HG03469 (cell line): ENCODE measurements around the gene NR1I3.

Experiments used
- ATAC-seq: cut with Tn5 transposase; IDR thresholded peaks from one replicate; pipeline ENCODE4 v1.9.1; 2021; ENCODE audit warnings: mild to moderate bottlenecking, moderate library complexity, moderate number of reproducible peaks; ENCODE audit not compliant: unreplicated experiment

NR1I3 gene

GRCh38 chr1:161219078-161219892 is 18.7 kb downstream of the NR1I3 start:
- ATAC-seq = no peak

GRCh38 chr1:161218301-161219077 is 19.5 kb downstream of the NR1I3 start:
- ATAC-seq = no peak

GRCh38 chr1:161217831-161218230 is 20.2 kb downstream of the NR1I3 start:
- no peak for ATAC-seq

GRCh38 chr1:161216945-161217712 is 20.9 kb downstream of the NR1I3 start:
- ATAC-seq = peak; percentile 75

- ATAC-seq = no peak
Measured at GRCh38 chr1:161215076-161215475, 22.9 kb downstream of the NR1I3 start, which contains the start of gene FCER1G. Gene FCER1G (plus strand): TSS chr1:161215295. CDS start chr1:161215322, 27 bp downstream.

- ATAC-seq = no peak
Measured at GRCh38 chr1:161214369-161214768, 23.6 kb downstream of the NR1I3 start.

- no peak for ATAC-seq
Measured at GRCh38 chr1:161209790-161210409, 28.1 kb downstream of the NR1I3 start.

GRCh38 chr1:161207173-161207572 is 30.8 kb downstream of the NR1I3 start:
- ATAC-seq = no peak

- no peak for ATAC-seq
Measured at GRCh38 chr1:161206411-161207140, 31.4 kb downstream of the NR1I3 start.

- ATAC-seq = peak; percentile 79
Measured at GRCh38 chr1:161201836-161202712, 35.9 kb downstream of the NR1I3 start, which contains the start of gene NDUFS2. Gene NDUFS2 (plus strand): TSS chr1:161202367. CDS start chr1:161202386, 19 bp downstream.

GRCh38 chr1:161200992-161201835 is 36.8 kb downstream of the NR1I3 start:
- ATAC-seq = no peak

GRCh38 chr1:161200421-161200991 is 37.5 kb downstream of the NR1I3 start:
- ATAC-seq = no peak

GRCh38 chr1:161199506-161200139 is 38.4 kb downstream of the NR1I3 start:
- no peak for ATAC-seq

- no peak for ATAC-seq
Measured at GRCh38 chr1:161198897-161199431, 39.0 kb downstream of the NR1I3 start, which contains the start of gene ADAMTS4. Gene ADAMTS4 (minus strand): TSS chr1:161199054. CDS start chr1:161198627, 427 bp downstream.

GRCh38 chr1:161198194-161198896 is 39.7 kb downstream of the NR1I3 start:
- no peak for ATAC-seq

GRCh38 chr1:161197560-161198193 is 40.3 kb downstream of the NR1I3 start:
- no peak for ATAC-seq
